Neural cell (in vitro differentiated cells): ENCODE measurements around the gene PLCB1.

ENCODE experiments used
- CTCF ChIP-seq: fragments of 450-650 bp; IDR thresholded peaks from 2 replicates; pipeline ENCODE4 v1.5.1; 2014; ENCODE audit warnings: antibody characterized with exemption, mild to moderate bottlenecking, moderate library complexity; ENCODE audit not compliant: poor library complexity, severe bottlenecking
- EZH2 ChIP-seq: fragments of 200-600, 300-800 bp; shearing (Covaris generic), sonication (generic); IDR thresholded peaks from 2 replicates; pipeline ENCODE4 v1.6.1; 2014; ENCODE audit warnings: antibody characterized with exemption, low read length, borderline replicate concordance, mild to moderate bottlenecking; ENCODE audit not compliant: insufficient read depth, poor library complexity, severe bottlenecking
- RAD21 ChIP-seq: fragments of 450-650 bp; conservative IDR thresholded peaks from 2 replicates; pipeline ENCODE4 v1.6.1; 2014; ENCODE audit warnings: antibody characterized with exemption, mild to moderate bottlenecking, moderate library complexity
- SMC3 ChIP-seq: fragments of 450-650 bp; conservative IDR thresholded peaks from 2 replicates; pipeline ENCODE4 v1.6.1; 2014; ENCODE audit warnings: antibody characterized with exemption, mild to moderate bottlenecking, moderate library complexity; ENCODE audit not compliant: poor library complexity

- TF ChIP-seq CTCF, result no peak
- no peak for TF ChIP-seq SMC3
- TF ChIP-seq RAD21, result no peak
- TF ChIP-seq EZH2, result no peak
Measured at GRCh38 chr20:8645326-8645725, 513.3 kb downstream of the PLCB1 start.
